ENCODE measurements around the gene WRAP73.

DNA sequence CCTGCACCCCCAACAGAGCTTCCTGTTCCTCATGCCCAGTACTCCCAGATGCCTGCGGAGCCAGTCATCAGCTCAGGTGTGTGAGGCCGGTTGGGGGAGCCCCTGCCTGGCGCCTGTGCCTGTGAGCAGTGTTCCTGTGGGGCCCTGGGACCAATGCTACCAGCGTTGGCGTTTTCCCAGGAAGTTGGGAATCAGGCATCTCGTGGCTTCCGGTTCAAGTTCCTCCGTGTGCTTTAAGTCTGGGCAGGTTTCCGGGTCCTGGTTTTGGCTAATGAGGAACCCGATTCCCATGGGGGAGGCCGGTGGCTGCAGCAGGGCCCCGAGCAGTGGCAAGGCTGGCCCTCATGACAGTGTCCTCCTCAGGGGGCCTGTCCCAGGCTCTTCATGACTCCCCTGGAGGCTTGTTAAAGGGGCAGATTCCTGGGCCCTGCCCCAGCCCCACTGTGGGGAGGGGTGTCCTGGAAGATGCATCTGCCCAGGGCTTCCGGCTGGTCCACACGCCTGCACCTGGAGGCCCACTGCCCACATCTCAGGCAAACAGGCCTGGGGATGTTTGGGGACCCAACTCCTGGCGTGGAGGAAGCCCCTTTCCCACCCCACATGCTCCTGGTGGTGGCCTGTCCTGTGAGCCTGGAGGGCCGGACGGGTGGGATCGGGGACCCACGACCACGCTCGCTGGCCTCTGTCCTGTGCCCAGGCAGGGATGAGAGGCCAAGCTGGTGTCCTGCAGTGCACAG lies 28.6 kb upstream of the WRAP73 start:
- TF ChIP-seq, protein P1, sequence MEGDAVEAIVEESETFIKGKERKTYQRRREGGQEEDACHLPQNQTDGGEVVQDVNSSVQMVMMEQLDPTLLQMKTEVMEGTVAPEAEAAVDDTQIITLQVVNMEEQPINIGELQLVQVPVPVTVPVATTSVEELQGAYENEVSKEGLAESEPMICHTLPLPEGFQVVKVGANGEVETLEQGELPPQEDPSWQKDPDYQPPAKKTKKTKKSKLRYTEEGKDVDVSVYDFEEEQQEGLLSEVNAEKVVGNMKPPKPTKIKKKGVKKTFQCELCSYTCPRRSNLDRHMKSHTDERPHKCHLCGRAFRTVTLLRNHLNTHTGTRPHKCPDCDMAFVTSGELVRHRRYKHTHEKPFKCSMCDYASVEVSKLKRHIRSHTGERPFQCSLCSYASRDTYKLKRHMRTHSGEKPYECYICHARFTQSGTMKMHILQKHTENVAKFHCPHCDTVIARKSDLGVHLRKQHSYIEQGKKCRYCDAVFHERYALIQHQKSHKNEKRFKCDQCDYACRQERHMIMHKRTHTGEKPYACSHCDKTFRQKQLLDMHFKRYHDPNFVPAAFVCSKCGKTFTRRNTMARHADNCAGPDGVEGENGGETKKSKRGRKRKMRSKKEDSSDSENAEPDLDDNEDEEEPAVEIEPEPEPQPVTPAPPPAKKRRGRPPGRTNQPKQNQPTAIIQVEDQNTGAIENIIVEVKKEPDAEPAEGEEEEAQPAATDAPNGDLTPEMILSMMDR (IDR thresholded peaks at IDR 0.05) = no peak
- no peak for TF ChIP-seq POLR2A (IDR thresholded peaks at IDR 0.05)
